NCI-H748 (cell line): Measurements from ENCODE around the gene LCOR.
"Not testable (repeated sequence)": the region's sequence is repeated elsewhere in the genome, so short reads cannot be mapped to it uniquely, and the experiment has no call there.

Experiments
- DNase-seq: peaks from one replicate; lab custom pipeline; 2025; ENCODE audit not compliant: unreplicated experiment; lab: John Stamatoyannopoulos, UW

The LCOR gene

DNA sequence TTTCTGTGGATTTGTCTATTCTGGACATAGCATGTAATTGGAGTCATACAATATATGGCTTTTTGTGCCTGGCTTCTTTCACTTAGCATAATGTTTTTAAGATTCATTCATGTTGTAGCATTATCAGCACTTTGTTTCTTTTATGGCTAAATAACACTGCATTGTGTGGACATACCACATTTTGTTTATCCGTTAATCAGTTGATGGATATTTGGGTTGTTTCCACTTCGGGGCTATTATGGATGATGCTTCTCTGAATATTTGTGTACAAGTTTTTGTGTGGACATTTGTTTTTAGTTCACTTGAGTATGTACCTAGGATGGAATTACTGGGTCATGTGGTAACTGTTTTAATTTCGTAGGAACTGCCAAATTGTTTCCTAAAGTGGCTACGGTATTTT lies 6.4 kb downstream of the LCOR start:
- DNase-seq, result no peak

DNA sequence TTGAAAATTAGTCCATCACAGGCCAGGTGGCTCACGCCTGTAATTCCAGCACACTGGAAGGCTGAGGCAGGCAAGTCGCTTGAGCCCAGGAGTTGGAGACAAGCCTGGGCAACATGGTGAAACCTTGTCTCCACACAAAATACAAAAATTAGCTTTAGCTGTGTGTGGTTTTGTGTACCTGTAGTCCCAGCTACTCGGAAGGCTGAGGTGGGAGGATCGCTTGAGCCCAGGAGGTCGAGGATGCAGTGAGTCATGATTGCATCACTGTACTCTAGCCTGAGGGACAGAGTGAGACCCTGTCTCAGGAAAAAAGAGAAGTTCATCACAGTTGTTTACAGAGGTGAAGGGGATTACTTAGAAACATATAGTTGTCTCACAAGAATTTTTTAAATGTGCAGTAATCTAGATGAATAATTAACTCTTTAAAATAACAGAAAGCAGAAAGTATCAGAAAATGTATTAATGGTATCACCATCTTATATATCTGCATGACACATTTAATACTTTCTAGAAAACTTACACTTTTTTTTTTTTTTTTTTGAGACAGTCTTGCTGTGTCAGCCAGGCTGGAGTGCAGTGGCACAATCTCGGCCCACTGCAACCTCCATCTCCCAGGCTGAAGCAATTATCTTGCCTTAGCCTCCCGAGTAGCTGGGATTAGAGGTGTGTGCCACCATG lies 8.9 kb downstream of the LCOR start:
- no peak for DNase-seq

DNA sequence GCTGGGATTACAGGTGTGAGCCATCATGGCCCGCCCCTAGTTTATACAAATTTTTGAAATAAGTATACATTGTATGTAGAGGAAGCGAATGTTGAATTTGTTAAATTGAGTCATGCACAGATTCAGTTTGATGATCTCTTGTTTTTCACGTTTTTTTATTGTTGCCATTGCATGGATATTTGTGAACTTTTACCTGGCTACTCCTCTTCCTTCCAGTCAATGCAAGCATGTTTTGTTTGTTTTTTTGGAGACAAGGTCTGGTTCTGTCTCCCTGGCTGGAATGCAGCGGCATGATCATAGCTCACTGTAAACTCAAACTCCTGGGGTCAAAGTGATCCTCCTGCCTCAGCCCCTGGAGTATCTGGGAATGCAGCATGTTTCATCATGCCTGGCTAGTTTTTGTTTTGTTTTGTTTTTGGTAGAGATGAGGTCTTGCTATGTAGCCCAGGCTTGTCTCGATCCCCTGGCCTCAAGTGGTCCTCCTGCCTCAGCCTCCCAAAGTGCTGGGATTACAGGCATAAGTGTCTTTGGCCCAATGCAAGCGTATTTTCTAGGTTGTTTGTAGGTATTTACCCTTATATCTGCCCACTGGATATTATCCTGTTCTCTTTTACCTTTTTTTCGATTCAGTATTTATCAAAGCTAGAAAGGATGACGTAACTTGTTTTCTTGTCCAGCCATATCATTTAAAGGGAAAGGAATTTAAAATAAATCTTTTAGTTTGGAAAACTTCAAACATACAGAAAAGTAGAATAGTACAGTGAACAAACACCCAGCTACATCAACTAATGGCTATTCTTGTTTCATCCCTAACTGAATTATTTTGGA lies 11.0 kb downstream of the LCOR start:
- no peak for DNase-seq

DNA sequence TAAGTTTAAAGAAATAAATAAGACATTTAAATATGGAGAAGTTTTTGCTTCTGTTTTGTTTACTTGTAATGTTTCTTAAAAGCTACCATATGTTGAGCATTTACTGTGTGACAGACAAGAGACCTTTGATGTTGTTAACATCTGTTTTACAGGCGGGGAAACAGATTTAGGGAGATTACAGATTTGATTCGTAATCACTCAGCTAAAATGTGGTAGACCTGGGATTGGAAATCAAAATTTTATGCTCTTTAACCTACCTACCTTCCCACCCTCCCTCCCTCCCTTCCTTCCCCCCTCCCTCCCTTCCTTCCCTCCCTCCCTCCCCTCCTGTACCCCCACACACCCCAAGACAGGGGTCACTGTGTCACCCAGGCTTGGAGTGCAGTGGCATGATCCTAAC lies 11.7 kb downstream of the LCOR start:
- DNase-seq, result no peak

DNA sequence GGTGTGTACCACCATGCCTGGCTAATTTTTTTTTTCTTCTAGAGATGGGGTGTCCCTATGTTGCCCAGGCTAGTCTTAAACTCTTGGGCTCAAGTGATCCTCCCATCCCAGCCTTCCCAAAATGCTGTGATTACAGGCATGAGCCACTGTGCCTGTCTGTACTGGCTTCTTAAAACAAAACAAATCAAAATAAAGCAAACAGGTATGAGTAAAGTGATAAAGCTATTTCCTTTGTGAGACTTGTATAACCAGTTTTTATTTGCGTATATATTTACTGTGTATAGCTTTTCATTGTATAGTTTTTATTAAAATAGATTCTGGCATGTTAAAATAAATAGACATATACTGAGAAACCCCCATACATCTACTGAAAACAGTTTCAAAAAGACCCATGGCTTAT lies 14.3 kb downstream of the LCOR start:
- no peak for DNase-seq

DNA sequence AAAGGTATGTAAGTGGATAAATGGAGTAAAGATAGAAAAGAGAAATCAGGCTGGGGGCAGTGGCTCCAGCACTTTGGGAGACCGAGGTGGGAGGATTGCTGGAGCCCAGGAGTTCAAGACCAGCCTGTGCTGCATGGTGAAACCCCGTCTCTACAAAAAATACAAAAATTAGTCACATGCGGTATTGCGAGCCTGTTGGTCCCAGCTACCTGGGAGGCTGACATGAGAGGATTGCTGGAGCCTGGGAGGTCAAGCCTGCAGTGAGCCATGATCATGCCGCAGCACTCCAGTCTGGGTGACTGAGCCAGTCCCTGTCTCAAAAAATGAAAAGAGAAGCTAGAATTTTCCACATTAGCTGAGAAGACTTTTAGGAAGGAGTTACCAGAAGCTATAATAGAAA lies 14.8 kb downstream of the LCOR start:
- DNase-seq, result no peak

DNA sequence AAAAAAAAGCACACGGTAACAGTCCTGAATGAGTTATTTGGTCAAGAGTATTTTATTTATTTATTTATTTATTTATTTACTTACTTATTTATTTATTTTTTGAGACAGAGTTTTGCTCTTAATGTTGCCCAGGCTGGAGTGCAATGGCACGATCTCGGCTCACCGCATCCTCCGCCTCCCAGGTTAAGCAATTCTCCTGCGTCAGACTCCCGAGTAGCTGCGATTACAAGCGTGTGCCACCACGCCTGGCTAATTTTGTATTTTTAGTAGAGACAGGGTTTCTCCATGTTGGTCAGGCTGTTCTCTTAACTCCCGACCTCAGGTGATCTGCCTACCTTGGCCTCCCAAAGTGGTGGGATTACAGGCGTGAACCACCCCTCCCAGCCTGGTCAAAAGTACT lies 15.3 kb downstream of the LCOR start:
- not testable (repeated sequence) for DNase-seq

DNA sequence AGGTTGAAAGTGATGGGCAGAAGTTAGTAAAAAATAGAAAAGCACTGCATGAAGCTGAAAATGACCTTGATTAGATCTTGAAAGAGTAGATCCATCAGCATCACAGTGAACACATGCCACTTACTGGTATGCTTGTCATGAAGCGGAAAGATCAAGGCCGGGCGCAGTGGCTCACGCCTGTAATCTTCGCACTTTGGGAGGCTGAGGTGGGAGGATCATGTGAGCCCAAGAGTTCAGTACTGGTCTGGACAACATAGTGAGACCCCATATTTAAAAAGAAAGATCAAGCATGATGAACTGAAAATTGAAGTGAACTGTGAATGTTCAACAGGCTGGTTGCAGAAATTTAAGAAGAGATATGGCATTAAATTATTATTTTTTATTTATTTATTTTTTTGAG lies 18.0 kb downstream of the LCOR start:
- no peak for DNase-seq

DNA sequence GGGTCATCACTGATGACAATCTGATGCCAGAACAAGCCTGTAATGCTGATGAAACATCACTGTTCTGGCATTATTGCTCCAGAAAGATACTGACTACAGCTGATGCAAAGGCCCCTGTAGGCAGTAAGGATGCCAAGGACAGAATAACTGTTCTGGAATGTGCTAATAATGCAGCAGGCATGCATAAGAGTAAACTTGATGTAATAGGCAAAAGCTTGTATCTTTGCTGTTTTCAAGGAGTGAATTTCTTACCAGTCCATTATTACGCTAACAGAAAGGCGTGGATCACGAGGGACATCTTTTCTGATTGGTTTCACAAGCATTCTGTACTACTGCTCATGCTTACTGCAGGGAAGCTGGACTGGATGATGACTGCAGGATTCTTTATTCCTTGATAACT lies 18.7 kb downstream of the LCOR start:
- DNase-seq, result no peak

DNA sequence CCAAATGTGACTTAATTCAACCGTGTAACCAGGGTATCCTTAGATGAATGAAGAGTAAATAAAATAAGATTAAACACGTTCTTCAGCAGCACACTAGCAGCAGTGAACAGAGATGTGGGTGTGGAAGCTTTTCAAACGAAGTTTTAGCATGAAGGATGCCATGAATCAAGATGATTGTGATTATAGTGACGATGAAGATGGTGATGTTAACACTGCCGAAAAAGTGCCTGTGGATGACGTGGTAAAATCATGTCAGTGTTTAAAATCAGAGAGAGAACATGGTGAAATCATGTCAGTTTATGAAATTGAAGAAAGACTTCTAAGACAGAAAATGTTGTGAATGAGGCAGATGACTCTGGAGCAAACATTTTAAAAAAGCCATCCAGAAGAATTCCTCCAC lies 19.2 kb downstream of the LCOR start:
- no peak for DNase-seq

DNA sequence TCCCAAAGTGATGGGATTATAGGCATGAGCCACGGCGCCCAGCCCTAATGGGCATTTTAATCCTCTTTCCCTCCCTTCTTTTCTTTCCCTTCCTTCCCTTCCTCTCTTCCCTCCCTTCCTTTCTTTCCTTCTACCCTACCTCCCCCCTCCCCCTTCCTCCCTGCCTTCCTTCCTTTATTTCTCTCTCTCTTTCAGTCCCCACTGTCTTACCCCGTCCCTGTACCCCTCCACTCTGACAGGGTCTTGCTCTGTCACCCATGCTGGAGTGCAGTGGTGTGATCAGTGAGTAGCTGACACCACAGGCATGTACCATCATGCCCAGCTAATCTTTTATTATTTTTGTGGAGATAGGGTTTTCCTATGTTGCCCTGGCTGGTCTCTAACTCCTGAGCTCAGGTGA lies 24.2 kb downstream of the LCOR start:
- DNase-seq, result no peak

DNA sequence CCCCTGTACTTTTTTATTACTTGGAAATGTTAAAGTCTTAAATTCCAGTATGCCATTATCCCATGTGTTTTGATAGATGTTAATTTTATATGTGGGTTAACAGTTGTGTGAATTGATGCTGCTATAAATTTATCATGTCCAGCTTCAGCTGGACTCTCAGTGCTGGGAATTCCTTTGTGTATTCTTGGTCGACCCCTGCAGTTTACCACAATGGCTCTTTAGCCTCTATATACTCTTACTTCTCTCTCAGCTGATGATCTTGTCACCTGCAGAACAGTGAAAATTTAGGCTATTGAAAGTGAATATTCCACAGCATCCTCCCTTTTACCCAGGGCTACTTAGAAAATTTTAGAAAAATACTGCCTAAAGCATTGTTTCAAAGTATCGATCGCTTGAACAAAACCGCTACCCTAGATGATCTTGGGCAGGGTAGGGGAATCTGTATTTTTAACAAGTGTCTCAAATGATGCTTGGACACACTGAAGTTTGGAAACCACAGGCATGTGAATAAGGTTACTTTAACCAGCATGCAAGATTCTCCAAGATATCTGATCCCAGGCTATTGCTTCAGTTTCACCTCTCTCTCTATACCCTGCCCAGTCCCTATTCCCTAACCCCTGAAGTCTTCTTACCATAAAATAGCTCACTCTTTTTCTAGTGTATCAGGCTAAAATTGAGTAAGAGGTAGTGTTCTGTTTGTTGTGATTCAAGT lies 25.4 kb downstream of the LCOR start:
- DNase-seq, result no peak

DNA sequence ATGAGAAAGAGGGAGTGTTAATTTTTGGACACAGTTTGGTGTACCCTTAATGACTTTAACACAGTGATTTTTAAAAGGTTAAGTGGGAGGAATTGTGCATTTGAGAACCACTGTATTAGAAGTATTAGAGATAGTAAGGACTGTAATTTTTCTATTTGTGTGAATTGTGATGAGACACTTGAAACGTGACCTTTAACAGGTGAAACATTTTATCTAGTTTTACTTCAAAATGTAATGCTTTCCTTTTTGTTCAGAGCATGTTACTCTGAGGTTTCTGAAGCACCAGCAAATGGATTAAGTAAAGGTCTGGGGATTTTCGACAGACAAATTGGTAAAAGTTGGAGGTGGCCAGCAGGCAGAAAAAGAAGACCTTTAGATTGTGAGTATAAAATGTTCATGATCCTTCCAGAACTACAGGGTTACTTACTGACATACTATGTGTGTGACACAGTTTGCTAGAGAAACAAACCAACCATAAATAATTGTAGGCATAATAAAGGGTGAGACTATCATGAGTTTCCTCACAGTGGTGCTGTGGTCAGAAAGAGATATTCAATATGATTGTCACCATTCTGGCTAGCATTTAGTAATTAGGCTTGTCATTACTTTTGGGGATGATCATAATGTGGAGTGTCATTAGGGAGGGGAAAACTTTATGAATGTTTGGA lies 26.1 kb downstream of the LCOR start:
- DNase-seq, result no peak

DNA sequence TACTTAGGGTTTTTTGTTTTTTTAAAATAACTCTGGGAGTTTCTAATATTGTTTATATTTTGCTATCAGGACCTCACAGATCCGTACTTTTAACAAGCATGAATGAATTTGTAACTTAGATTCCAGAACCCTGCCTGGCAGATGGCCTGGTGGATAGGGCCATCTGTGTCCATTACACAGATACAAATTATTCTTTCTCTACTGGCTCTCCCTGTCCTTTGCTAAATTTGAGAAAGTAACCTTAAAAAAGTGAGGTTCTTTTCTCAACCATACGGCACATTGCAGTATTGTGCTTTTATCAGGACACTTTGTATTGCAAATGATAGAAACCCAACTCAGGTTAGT lies 26.6 kb downstream of the LCOR start:
- DNase-seq, result no peak

DNA sequence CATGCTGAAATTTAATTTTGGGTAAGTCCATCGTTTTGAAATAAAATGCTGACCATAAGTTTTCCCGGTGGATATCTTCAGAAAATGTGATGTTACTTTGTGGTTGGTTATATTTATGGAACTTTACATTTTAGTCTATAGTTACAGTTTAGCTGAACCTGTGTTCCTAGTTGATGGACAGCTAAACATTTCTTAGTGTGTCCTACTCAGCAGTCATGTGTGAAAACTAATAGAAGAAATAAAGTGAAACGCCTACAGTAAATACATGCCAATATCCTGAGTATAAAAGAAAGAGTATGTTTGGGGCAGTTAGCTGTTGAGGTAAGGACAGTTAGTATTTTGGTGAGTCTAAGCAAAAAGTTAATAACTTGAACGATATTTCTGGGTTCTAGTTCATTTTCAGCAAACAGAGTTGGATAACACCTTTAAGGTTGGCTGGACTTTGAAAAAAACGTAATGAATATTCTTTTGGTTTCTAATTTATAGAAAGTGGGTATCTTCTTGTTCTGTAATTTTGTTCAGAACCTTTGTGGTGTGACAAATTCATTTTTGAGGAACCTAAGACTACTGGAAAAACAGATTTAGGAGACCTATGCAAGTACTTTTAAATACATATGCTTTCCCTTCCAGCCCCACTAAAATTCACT lies 28.7 kb downstream of the LCOR start:
- no peak for DNase-seq

DNA sequence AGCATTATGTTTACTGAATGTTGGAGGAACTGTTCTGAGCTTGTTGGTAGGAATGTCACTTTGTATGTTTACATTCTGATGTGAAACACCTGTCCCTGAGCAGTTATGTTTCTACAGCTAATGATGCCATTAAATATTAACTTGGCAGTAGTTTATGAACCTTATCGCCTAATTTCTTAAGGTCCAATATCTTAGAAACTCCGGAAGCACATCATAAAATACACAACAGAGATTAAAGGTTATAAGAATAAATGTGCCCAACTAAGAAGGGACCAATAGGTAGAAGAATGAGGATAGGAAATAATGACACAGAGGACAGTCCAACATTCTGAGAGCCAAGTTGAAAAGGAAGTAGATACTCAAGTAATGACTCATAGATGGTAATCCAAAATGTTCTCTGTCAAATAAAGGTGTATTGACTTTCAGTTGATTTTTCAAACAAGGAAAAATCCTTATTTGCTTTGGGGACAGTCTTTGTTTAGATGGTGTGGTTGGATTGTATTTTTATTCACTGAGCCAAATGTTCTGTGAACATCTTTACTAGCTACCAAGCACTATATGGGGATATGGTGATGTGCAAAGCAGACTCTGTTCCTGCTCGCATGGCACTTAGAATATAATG lies 31.9 kb downstream of the LCOR start:
- peak; percentile 63 for DNase-seq

DNA sequence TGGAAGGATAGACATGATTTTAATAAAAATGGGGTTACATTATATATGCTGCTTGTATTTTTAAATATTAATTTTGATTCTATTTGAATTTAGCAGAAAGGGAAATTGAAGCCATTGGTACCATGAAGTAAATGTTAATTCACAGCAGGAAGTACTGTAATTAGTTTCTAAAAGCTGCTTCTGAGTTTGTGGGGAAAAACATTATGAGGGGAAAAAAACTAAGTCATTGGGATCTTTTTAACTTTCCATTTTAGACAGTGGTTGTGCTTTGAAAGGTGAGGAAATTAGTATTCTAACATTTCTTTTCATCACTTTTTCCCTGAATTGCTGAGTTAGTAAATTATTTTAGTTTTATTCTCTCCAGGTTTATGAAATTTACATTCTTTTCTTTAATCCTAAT lies 41.0 kb downstream of the LCOR start:
- no peak for DNase-seq

DNA sequence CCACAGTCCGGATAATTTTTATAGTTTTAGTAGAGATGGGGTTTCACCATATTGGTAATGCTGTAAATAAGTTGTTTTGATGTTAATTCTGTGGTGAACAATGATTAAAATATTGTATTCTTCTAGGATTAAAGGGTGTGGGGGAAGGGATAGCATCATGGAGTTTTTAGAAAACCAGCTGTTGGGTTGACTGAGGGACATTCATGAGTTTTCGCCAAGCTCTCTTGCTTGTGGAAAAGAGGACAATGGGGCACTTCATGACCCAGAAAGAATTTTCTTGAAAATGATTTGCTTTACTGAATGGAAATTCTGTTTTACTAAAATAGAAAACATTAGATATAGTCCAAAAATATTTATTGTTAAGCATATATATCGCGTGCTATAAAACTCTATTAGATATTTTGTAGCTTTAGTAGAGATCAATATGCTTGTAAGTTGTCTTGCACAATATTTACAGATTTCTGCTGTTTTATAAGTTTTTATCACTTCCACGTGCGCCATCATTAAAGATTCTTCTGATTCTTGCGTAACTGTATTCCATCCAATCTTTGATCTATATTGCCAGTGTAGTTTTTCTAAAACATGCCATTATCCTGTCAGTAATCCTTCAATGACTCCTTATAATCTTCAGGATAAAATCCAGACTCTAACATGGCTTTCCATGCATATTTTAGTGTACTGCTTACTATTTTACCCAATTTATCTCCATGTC lies 41.8 kb downstream of the LCOR start:
- DNase-seq, result no peak

DNA sequence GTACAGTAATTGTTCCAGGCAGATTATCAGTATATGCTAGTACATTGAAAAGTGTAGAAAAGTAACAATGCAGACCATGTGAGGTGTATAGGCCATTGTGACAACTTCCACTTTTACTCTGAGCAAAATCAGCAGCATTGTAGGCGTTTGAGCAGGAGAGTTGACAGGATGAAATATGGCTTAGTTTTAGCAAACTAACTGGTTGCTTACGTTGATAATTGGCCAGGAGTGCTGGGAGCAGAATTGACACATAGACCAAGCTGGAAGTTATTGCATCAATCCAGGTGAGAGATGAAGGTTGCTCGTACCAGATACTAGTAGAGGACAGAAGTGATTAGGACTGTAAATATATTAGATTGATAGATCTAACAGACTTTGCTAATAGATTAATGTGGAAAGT lies 46.0 kb downstream of the LCOR start:
- no peak for DNase-seq

DNA sequence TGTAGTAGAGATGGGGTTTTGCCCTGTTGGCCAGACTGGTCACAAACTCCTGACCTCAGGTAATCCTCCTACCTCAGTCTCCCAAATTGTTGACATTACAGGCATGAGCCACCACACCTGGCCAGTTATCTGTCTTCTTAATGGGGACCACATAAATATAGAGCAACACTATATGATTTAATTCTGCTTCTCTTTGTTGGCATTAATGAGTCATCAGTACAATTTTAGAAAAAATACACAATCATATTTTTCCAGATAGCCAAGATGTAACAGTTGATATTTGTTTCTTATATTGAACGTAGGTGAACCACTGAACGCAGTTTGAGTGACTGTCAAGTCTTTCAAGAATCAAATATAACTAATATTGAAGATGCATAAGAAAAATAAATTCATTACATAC lies 48.5 kb downstream of the LCOR start:
- DNase-seq, result no peak
